Neural progenitor cell (in vitro differentiated cells): ENCODE measurements around the gene SUCLA2. TPM values are rescaled to one million over a fixed set of nuclear protein-coding genes. Genes with fewer than 3 reads are reported as not detected.
"Not testable (repeated sequence)": the region's sequence is repeated elsewhere in the genome, so short reads cannot be mapped to it uniquely, and the experiment has no call there.

ENCODE experiments used
- DNase-seq: peaks from one replicate; pipeline ENCODE4 v3.0.0-alpha.2; 2016; ENCODE audit warnings: low spot score
- H2AFZ ChIP-seq: fragments of 200-600 bp; sonication (generic); replicated peaks from 2 replicates; pipeline ENCODE4 v1.6.1; 2016; ENCODE audit warnings: antibody characterized with exemption
- H3F3A ChIP-seq: fragments of 200-600 bp; sonication (generic); 2 replicates; pipeline ENCODE4 v1.6.1; 2016; ENCODE audit warnings: antibody characterized with exemption, low read depth
- H3K27ac ChIP-seq: fragments of 200-600 bp; sonication (generic); 2 replicates; pipeline ENCODE4 v1.5.1; 2016; ENCODE audit warnings: mild to moderate bottlenecking
- H3K27me3 ChIP-seq: fragments of 200-600 bp; sonication (generic); 2 replicates; pipeline ENCODE4 v1.6.1; 2016; ENCODE audit warnings: mild to moderate bottlenecking, moderate library complexity
- H3K36me3 ChIP-seq: fragments of 200-600 bp; sonication (generic); 2 replicates; pipeline ENCODE4 v1.5.1; 2016
- H3K4me1 ChIP-seq: fragments of 200-600 bp; sonication (generic); 2 replicates; pipeline ENCODE4 v1.6.1; 2016; ENCODE audit warnings: mixed run types
- H3K4me2 ChIP-seq: fragments of 200-600 bp; sonication (generic); 2 replicates; pipeline ENCODE4 v1.6.1; 2016
- H3K4me3 ChIP-seq: fragments of 200-600 bp; sonication (generic); 2 replicates; pipeline ENCODE4 v1.5.1; 2016
- H3K79me2 ChIP-seq: fragments of 200-600 bp; sonication (generic); 2 replicates; pipeline ENCODE4 v1.6.1; 2016; ENCODE audit warnings: low read depth
- H3K9ac ChIP-seq: fragments of 200-600 bp; sonication (generic); 2 replicates; pipeline ENCODE4 v1.6.1; 2016
- H3K9me3 ChIP-seq: fragments of 200-600 bp; sonication (generic); 2 replicates; pipeline ENCODE4 v1.5.1; 2016; ENCODE audit warnings: low read depth
- H4K20me1 ChIP-seq: fragments of 200-600 bp; sonication (generic); 2 replicates; pipeline ENCODE4 v1.6.1; 2016; ENCODE audit warnings: low read depth
- H3K27ac Mint-ChIP-seq: 3 replicates; pipeline ENCODE4 v1.8.0; 2021; ENCODE audit warnings: mixed read lengths
- H3K27me3 Mint-ChIP-seq: 2 replicates; pipeline ENCODE4 v1.8.0; 2022; ENCODE audit warnings: low read depth, mild to moderate bottlenecking, inconsistent platforms, moderate library complexity, mixed read lengths; ENCODE audit not compliant: insufficient read depth
- H3K36me3 Mint-ChIP-seq: 3 replicates; pipeline ENCODE4 v1.8.0; 2021; ENCODE audit warnings: mixed read lengths
- H3K4me1 Mint-ChIP-seq: 3 replicates; pipeline ENCODE4 v1.8.0; 2021; ENCODE audit warnings: mixed read lengths
- H3K4me3 Mint-ChIP-seq: 3 replicates; pipeline ENCODE4 v1.8.0; 2021; ENCODE audit warnings: mild to moderate bottlenecking, moderate library complexity, mixed read lengths
- H3K9me3 Mint-ChIP-seq: 3 replicates; pipeline ENCODE4 v1.8.0; 2020; ENCODE audit warnings: mixed read lengths
- EZH2 ChIP-seq: fragments of 200-600 bp; sonication (generic); IDR thresholded peaks from 2 replicates; pipeline ENCODE4 v1.6.1; 2017; ENCODE audit warnings: antibody characterized with exemption, mild to moderate bottlenecking, moderate library complexity
- EZH2phosphoT487 ChIP-seq: fragments of 200-600 bp; sonication (generic); IDR thresholded peaks from 2 replicates; pipeline ENCODE4 v1.6.1; 2017; ENCODE audit warnings: antibody characterized with exemption
- total RNA-seq: library from RNA; depleted of rRNA; stranded (reverse); fragments of >200 nt; gene quantifications from 2 replicates; pipeline ENCODE4 v1.2.3, GENCODE V29; 2015; ENCODE audit warnings: low replicate concordance
- TF ChIP-seq, protein P1 (sequence below): fragments of 200-600 bp; sonication (generic); IDR thresholded peaks from 2 replicates; pipeline ENCODE4 v1.5.1; 2017; ENCODE audit warnings: antibody characterized with exemption, mild to moderate bottlenecking

SUCLA2 gene
- total RNA-seq, 1 donor from 2014 or later: 100 TPM

DNA sequence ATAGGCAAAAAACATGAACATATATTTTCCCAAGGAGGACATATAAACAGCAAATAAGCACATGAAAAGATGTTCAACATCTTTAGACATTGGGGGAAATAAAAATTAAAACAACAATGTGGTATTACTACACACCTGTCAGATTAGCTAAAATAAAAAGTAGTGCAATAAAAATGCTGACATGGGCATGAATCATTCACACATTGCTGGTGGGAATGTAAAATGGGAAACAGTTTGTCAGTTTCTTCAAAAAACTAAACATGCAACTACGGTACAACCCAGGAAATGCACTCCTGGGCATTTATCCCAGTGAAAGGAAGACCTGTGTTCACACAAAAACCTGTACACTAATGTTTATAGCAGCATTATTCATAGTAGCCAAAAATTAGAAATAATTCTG lies 5.3 kb upstream of the SUCLA2 start:
- no peaks in the 10 kb centered on the region for H3K27me3 ChIP-seq
- Mint-ChIP-seq H3K27me3 (no peaks in the 10 kb centered on the region), H3K4me1 (peaks cover 6% of the 10 kb centered on the region), H3K9me3 (no peaks in the 10 kb centered on the region), H3K36me3 (peaks cover 2% of the 10 kb centered on the region), H3K4me3 (no peak overlapping the region), H3K27ac (no peak overlapping the region)
- no peaks in the 10 kb centered on the region for H3K9me3 ChIP-seq
- H3K4me2 ChIP-seq: no peak overlapping the region
- H3K4me1 ChIP-seq: peaks cover 3% of the 10 kb centered on the region
- no peak overlapping the region for H3K4me3 ChIP-seq
- no peaks in the 10 kb centered on the region for H3K36me3 ChIP-seq
- H3F3A ChIP-seq: peaks cover 9% of the 10 kb centered on the region
- no peak overlapping the region for H3K9ac ChIP-seq
- no peaks in the 10 kb centered on the region for H4K20me1 ChIP-seq
- no peaks in the 10 kb centered on the region for H3K79me2 ChIP-seq
- no peak for DNase-seq
- H3K27ac ChIP-seq: no peak overlapping the region
- H2AFZ ChIP-seq: no peak overlapping the region
- TF ChIP-seq, protein P1, sequence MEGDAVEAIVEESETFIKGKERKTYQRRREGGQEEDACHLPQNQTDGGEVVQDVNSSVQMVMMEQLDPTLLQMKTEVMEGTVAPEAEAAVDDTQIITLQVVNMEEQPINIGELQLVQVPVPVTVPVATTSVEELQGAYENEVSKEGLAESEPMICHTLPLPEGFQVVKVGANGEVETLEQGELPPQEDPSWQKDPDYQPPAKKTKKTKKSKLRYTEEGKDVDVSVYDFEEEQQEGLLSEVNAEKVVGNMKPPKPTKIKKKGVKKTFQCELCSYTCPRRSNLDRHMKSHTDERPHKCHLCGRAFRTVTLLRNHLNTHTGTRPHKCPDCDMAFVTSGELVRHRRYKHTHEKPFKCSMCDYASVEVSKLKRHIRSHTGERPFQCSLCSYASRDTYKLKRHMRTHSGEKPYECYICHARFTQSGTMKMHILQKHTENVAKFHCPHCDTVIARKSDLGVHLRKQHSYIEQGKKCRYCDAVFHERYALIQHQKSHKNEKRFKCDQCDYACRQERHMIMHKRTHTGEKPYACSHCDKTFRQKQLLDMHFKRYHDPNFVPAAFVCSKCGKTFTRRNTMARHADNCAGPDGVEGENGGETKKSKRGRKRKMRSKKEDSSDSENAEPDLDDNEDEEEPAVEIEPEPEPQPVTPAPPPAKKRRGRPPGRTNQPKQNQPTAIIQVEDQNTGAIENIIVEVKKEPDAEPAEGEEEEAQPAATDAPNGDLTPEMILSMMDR: no peak
- TF ChIP-seq EZH2: no peak
- TF ChIP-seq EZH2phosphoT487: no peak

DNA sequence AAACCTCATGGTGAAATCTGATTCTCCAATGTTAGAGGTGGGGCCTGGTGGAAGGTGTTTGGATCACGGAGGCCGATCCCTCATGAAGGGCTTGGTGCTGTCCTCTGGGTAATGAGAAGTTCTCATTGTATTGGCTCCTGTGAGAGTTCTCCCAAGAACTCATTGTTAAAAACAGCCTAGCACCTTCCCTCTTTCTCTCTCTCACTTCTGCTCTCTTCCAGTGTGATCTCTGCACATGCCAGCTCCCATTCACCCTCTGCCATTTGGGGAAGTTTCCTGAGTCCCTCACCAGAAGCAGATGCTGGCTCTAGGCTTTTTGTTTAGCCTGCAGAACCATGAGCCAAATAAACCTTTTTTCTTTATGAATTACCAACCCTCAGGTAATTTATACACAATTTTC lies 3.1 kb upstream of the SUCLA2 start:
- DNase-seq: no peak
- H3K27ac Mint-ChIP-seq: no peak overlapping the region
- Histone ChIP-seq H3K9me3 (no peaks in the 10 kb centered on the region), H4K20me1 (no peaks in the 10 kb centered on the region), H3F3A (peaks cover 10% of the 10 kb centered on the region), H3K27ac (no peak overlapping the region), H3K36me3 (no peaks in the 10 kb centered on the region), H3K4me1 (peaks cover 11% of the 10 kb centered on the region), H3K79me2 (peaks cover 18% of the 10 kb centered on the region), H2AFZ (no peak overlapping the region), H3K4me3 (no peak overlapping the region), H3K4me2 (no peak overlapping the region), H3K9ac (no peak overlapping the region), H3K27me3 (no peaks in the 10 kb centered on the region)
- no peaks in the 10 kb centered on the region for H3K9me3 Mint-ChIP-seq
- peaks cover 2% of the 10 kb centered on the region for H3K27me3 Mint-ChIP-seq
- peaks cover 2% of the 10 kb centered on the region for H3K36me3 Mint-ChIP-seq
- peaks cover 19% of the 10 kb centered on the region for H3K4me1 Mint-ChIP-seq
- TF ChIP-seq EZH2: no peak
- TF ChIP-seq EZH2phosphoT487: no peak
- TF ChIP-seq, protein P1: no peak
- H3K4me3 Mint-ChIP-seq: no peak overlapping the region

DNA sequence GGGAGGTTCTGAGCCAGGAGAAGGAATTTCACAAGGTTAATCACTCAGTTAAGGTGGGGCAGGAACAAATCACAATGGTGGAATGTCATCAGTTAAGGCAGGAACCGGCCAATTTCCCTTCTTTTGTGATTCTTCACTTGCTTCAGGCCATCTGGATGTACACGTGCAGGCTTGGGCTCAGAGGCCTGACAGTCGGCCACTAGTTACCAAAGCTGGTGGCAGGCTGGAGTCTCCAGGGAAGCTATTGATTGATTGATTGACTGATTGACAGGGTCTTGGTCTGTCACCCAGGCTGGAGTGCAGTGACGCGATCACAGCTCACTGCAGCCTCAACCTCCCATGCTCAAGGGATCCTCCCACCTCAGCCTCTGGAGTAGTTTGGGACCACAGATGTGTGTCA lies 926 bp upstream of the SUCLA2 start:
- not testable (repeated sequence) for H3K36me3 Mint-ChIP-seq, H3K36me3 ChIP-seq, H3K9ac ChIP-seq, H3K9me3 Mint-ChIP-seq, H3K27ac Mint-ChIP-seq, H2AFZ ChIP-seq, H3K9me3 ChIP-seq, H3K27ac ChIP-seq, H3K27me3 ChIP-seq, H3K27me3 Mint-ChIP-seq, H3F3A ChIP-seq, H4K20me1 ChIP-seq
- peak; percentile 52 for DNase-seq
- H3K4me1 ChIP-seq: peaks cover 11% of the 10 kb centered on the region
- peak overlapping the region; percentile 93 for H3K4me3 ChIP-seq
- peaks cover 21% of the 10 kb centered on the region for H3K4me1 Mint-ChIP-seq
- H3K4me3 Mint-ChIP-seq: peak overlapping the region; percentile 99
- H3K79me2 ChIP-seq: peaks cover 41% of the 10 kb centered on the region
- H3K4me2 ChIP-seq: peak overlapping the region; percentile 81

DNA sequence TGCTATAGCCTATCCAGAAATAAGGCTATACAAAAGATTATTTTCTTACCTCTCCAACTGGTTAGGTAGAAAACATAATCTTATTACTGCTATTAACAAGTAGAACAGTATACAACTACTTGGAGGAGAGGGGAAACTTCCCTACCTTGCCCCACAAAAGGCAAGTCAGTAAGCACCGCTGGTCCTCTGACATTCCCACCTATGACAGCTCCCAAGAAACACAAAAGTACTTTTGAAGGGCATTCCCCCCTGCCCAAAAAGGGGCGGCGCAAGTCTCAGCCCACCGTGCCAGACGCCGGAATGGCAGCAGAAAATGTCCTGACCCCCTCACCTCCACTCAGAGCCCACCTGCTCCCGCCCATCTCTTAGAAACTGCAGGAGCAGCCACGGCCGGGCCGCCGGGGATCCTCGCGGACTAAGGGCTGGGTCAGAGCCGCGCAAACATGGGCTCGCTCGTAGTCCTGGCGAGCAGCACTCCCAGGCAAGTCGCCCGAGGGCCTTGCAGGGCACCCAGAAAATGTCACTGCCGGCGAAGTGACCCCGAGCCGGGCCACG lies 437 bp downstream of the SUCLA2 start:
- Mint-ChIP-seq H3K4me3 (peak overlapping the region; percentile 99), H3K36me3 (peaks cover 10% of the 10 kb centered on the region), H3K4me1 (peaks cover 21% of the 10 kb centered on the region), H3K27ac (peak overlapping the region; percentile 92), H3K27me3 (peaks cover 4% of the 10 kb centered on the region), H3K9me3 (no peaks in the 10 kb centered on the region)
- H3K9ac ChIP-seq: peak overlapping the region; percentile 88
- H3K4me3 ChIP-seq: peak overlapping the region; percentile 93
- peaks cover 11% of the 10 kb centered on the region for H3K4me1 ChIP-seq
- no peaks in the 10 kb centered on the region for H3K36me3 ChIP-seq
- peak; percentile 55 for DNase-seq
- H3K4me2 ChIP-seq: peak overlapping the region; percentile 81
- TF ChIP-seq EZH2 (no peak), EZH2phosphoT487 (no peak)
- TF ChIP-seq, protein P1: no peak
- peak overlapping the region; percentile 3 for H3K27ac ChIP-seq
- peak overlapping the region; percentile 85 for H2AFZ ChIP-seq
- H3K9me3 ChIP-seq: no peaks in the 10 kb centered on the region
- no peaks in the 10 kb centered on the region for H3K27me3 ChIP-seq
- H3K79me2 ChIP-seq: peaks cover 54% of the 10 kb centered on the region
- H4K20me1 ChIP-seq: no peaks in the 10 kb centered on the region
- peaks cover 10% of the 10 kb centered on the region for H3F3A ChIP-seq
